Sciatic nerve (tissue), 2 donors: Measurements from ENCODE around the gene CDC42BPG. TPM values are rescaled to one million over a fixed set of nuclear protein-coding genes. Genes with fewer than 3 reads are reported as not detected.
"Not testable (repeated sequence)": the region's sequence is repeated elsewhere in the genome, so short reads cannot be mapped to it uniquely, and the experiment has no call there.

ENCODE experiments used
- ATAC-seq: fragments of 200-7000 bp; cut with Tn5 transposase; one replicate; pipeline ENCODE4 v1.9.1; 2020; ENCODE audit warnings: mild to moderate bottlenecking, moderate library complexity
- DNase-seq: peaks from one replicate; pipeline ENCODE4 v3.0.0-alpha.2; 2020; ENCODE audit warnings: low spot score
- intact Hi-C: fragments of 100-400 bp; cut with DNase I; formaldehyde crosslinking; loops from one replicate; pipeline ENCODE4 v1.14.2; 2022
- total RNA-seq: library from RNA; stranded (reverse); fragmentation: NEBNext Ultra II Directional; extraction: Animal tissue kit (Norgen Biotek cat#: 25700); gene quantifications from one replicate; pipeline ENCODE4 v1.2.1, GENCODE V29; 2021
- donor health status: DM: no; HTN: no; CAD: no.
- donor health status: DM: no; HTN: no; CAD: no.

CDC42BPG gene
- total RNA-seq, 1 donor from 2014 or later: 0.58 TPM

- peak; percentile 55 for DNase-seq
- ATAC-seq: no peak
- intact Hi-C loops: no loop called here
Observed at GRCh38 chr11:64826578-64827450, 17.6 kb downstream of the CDC42BPG start.

GRCh38 chr11:64826062-64826461, 18.4 kb downstream of the CDC42BPG start:
- intact Hi-C loops: no loop called here
- ATAC-seq (no peak), DNase-seq (no peak)

DNA sequence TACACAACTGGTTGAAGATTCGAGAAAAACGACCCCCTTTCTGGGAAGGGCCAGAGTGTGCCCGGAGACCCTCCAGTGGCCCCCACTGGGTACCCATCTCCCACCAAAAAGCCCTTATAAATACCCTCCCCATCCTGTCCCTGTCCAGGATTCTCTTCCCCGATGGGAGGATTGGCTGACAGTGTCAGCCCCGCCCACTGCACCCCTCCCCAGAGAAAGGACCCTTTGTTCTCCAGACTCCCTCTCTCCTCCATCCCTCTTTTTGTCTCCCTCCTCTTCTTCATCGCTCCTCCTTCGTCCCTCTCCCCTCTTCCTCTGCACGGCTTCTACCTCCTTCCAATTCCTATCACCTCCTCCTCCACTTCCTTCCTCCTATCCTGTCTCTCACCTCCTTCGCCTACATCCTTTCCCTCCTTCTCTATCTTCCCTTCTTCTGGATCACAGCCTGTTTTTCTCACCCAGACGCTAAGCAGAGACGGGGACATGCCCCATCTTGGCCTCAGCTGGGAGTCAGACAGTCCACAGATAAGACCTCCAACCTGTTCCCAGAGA, 20.8 kb downstream of the CDC42BPG start:
- no peak for ATAC-seq
- DNase-seq: no peak
- intact Hi-C loops: no loop called here

DNA sequence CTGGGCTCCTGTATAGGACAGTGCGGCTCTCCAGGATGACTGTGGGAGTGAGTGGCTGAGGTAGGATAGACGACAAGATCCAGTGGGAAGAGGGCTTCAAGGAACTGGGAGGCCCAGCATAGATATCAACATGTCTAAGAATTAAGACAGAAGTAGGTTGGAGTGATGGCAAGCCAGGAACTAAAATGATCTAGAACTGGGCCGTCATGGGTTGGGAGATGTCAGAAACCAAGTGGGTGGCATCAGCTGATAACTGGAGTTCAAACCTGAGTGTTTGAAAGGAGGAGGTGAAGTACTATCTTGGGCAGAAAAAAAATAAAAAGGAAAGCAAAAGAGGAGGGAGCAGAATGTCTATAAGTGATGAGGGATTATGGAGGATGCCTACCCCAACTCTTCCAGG, 27.0 kb downstream of the CDC42BPG start:
- DNase-seq (no peak), ATAC-seq (no peak)
- intact Hi-C loops: no loop called here

DNA sequence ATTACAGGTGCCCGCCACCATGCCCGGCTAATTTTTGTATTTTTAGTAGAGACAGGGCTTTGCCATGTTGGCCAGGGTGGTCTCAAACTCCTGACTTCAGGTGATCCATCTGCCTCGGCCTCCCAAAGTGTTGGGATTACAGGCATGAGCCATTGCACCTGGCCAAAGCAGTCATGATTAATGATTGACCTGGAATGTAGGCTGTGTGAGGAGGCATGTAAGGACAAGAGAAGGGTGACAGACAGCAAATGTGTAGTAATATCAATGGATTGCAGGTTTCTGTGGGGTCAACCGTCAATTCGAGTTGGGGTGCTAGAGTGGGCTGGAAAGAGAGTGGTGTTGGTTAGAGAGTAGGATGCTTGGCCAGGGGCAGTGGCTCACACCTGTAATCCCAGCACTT, 29.0 kb downstream of the CDC42BPG start:
- intact Hi-C loops, ATAC-seq, DNase-seq: not testable (repeated sequence)

DNA sequence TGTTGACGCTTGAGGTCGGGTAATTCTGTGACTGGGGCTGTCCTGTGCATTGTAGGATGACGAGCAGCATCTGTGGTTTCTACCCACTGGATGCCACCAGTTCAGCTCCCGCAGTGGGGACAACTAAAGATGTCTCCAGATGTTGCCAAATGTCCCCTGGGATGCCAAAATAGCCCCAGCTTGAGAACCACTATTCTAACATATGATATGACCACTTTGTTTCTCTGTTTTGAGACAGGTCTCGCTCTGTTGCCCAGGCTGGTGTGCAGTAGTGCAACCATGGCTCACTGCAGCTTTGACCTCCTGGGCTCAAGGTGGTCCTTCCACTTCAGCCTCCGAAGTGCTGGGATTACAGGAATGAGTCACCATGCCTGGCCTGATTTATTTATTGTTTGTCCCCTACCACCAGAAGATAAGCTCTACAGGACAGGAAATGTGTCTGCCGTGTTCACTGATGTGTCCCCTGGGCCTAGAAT, 29.7 kb downstream of the CDC42BPG start:
- no peak for ATAC-seq
- intact Hi-C loops: no loop called here
- no peak for DNase-seq

GRCh38 chr11:64813826-64814225, 30.6 kb downstream of the CDC42BPG start:
- DNase-seq: no peak
- ATAC-seq: no peak
- intact Hi-C loops: no loop called here

GRCh38 chr11:64810891-64811272, 33.6 kb downstream of the CDC42BPG start:
- ATAC-seq (peak; percentile 10), DNase-seq (no peak)
- intact Hi-C loops: no loop called here

DNA sequence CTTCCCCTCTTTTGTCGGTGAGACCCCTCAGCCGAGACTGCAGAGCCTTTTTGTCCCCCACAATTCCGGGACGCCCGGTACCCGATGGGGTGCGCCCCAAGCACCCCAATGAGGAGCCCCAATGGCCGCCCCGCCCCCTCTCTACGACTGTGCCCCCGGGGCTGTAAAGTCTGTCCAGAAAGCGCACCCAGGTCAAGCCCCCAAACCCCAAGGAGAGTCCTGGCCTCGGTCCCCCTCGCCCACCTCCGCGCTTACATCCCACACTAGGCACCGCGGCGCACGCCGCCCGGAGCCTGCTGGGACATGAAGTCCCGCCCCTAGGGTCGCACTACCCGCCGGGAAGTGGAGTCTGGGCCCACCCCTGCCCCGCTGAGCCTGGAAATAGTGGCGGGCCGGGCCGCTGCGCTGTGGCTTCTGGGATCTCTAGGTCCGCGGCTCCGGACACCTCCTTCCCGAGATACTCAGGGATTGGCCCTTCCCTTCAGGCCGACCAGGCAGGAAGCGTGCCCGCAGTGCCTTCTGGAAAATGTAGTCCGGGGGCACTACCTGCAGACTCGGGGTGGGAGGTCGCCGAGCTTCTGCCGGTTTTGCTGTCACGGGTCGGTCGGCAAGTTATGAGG, 34.1 kb downstream of the CDC42BPG start, which contains the start of gene MEN1:
Gene MEN1 (minus strand): TSS at position 281 of the 620 bp plus-strand sequence. CDS start 442 bp downstream, outside the sequence.
- intact Hi-C loops: no loop called here
- peak; percentile 99 for ATAC-seq
- peak; percentile 96 for DNase-seq

GRCh38 chr11:64809781-64810241, 34.6 kb downstream of the CDC42BPG start:
- intact Hi-C loops: no loop called here
- peak; percentile 14 for ATAC-seq

GRCh38 chr11:64805481-64805880, 39.0 kb downstream of the CDC42BPG start:
- DNase-seq (no peak), ATAC-seq (no peak)
- intact Hi-C loops: no loop called here

More at GRCh38 chr11:64809781-64810241, 34.6 kb downstream of the CDC42BPG start:
- no peak for DNase-seq

- no peak for DNase-seq
- no peak for ATAC-seq
- intact Hi-C loops: no loop called here
Observed at GRCh38 chr11:64804346-64805210, 39.9 kb downstream of the CDC42BPG start.

DNA sequence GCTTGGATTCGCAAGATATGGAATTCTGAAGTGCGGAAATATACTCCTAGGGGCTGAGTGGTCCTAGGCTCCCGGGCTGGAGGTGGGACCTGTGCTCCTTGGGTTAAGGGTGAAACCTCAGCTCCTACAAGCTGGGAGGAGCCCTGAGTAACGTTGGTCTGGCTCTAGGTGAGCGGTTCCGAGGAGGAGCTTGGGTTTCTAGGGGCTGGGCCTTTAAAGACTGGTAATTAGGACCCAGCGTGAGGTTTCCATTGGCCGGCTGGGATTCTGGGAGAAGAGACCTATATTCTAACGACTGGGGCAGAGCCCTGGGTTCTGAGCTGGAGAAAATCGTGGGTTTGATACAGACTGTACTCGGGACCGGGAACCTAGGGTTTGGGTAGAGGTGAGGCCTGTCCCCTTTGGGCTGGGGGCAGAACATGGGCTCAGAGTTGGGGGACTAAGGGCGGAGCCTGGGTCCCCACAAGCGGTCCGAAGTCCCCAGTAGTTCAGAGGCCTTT, 40.6 kb downstream of the CDC42BPG start:
- intact Hi-C loops: no loop called here
- DNase-seq (no peak), ATAC-seq (no peak)

GRCh38 chr11:64803158-64803845, 41.2 kb downstream of the CDC42BPG start, which contains the start of gene MAP4K2:
MAP4K2 (minus strand) TSS chr11:64803214; CDS start chr11:64803149, 65 bp downstream.
- DNase-seq (peak; percentile 92), ATAC-seq (peak; percentile 88)
- intact Hi-C loops: no loop called here

DNA sequence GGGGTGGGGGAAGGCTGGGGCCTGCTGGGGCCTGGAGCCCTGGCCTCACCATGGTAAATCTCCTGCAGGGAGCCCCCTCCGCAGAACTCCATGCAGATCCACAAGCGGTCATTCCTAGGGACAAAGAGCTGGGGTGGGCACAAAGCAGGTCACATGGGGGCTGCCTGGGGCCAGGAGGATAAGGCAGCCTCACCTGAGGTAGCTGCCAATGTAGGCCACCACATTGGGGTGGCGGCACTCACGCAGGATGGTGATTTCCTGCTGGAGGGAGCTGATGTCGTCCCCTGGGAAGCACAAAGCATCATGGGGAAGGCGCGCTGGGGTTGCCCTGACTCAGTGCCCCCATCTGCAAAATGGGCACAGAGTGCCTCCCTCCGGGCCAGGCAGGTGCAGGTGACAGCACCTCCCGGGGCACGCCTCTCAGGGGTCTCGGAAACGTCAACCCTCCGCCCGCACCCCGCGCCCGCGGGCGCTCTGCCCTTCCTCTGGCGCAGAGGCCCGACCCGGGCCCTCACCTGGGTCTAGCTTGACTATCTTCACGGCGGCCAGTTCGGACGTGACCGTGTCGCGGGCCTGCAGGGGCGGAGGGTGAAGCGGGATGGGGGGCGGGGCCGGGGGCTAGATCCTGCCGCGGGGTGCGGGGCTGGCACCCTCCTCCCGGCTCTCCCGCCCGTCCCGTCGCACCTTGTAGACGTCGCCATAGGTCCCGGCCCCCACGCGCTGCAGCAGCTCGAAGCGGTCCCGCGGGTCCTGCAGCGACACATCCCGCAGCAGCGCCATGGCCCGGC, 41.9 kb downstream of the CDC42BPG start:
- ATAC-seq: peak; percentile 3
- DNase-seq: peak; percentile 80
- intact Hi-C loops: no loop called here

GRCh38 chr11:64801561-64802369, 42.7 kb downstream of the CDC42BPG start:
- intact Hi-C loops: no loop called here
- DNase-seq (no peak), ATAC-seq (peak; percentile 2)

- DNase-seq: no peak
- intact Hi-C loops: no loop called here
- no peak for ATAC-seq
Observed at GRCh38 chr11:64801158-64801464, 43.3 kb downstream of the CDC42BPG start.
